ENCODE results near the gene CCDC27. TPM values are rescaled to one million over a fixed set of nuclear protein-coding genes. Genes with fewer than 3 reads are reported as not detected.

The CCDC27 gene
- total and polyA plus RNA-seq, 2 of the 13 experiments (the other 11 are each of a cell fraction or from before 2014, with no cell fraction given), result not detected

DNA sequence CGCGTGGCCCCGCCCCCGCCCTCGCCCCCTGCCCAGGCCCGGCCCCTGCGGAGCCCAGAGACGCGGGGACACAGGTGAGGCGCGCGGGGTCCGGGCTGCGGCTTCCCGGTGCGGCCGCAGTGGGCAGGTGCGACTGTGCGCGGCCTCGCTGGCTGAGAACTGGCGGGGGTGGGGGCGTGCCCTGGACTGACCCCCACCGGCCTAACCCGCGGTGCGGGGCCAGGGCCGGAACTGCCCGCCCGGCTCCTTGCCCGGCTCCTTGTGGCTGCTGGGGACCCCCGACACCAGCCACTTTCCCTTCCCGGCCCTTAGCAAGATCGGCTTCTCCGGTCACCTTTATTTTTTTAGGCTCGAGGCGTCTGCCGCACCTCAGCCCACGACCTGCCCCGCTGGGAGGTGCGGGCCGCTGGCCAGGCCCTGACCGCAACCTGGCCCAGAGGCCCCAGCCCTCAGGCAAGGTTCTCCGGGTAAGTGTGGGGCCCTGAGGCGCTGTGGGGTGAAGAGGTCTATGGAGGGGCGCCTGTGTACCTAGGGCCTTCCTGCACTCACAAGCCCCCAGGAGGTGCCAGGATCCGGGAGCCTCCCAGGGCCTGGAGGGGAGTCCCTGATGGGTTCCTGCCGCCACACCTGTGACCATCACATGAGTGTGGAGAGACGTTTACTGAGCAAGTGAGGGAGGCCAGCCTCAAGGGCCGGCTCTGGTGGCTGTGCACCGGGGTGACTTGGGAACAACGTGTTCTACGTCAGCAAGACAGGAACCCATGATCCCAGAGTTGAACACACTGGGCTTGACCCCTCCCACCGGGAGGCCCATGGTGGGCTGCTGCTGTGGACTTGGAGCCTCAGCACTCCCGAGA, 20.7 kb downstream of the CCDC27 start, which contains the start of gene SMIM1 (continued):
- TF ChIP-seq, protein P1, sequence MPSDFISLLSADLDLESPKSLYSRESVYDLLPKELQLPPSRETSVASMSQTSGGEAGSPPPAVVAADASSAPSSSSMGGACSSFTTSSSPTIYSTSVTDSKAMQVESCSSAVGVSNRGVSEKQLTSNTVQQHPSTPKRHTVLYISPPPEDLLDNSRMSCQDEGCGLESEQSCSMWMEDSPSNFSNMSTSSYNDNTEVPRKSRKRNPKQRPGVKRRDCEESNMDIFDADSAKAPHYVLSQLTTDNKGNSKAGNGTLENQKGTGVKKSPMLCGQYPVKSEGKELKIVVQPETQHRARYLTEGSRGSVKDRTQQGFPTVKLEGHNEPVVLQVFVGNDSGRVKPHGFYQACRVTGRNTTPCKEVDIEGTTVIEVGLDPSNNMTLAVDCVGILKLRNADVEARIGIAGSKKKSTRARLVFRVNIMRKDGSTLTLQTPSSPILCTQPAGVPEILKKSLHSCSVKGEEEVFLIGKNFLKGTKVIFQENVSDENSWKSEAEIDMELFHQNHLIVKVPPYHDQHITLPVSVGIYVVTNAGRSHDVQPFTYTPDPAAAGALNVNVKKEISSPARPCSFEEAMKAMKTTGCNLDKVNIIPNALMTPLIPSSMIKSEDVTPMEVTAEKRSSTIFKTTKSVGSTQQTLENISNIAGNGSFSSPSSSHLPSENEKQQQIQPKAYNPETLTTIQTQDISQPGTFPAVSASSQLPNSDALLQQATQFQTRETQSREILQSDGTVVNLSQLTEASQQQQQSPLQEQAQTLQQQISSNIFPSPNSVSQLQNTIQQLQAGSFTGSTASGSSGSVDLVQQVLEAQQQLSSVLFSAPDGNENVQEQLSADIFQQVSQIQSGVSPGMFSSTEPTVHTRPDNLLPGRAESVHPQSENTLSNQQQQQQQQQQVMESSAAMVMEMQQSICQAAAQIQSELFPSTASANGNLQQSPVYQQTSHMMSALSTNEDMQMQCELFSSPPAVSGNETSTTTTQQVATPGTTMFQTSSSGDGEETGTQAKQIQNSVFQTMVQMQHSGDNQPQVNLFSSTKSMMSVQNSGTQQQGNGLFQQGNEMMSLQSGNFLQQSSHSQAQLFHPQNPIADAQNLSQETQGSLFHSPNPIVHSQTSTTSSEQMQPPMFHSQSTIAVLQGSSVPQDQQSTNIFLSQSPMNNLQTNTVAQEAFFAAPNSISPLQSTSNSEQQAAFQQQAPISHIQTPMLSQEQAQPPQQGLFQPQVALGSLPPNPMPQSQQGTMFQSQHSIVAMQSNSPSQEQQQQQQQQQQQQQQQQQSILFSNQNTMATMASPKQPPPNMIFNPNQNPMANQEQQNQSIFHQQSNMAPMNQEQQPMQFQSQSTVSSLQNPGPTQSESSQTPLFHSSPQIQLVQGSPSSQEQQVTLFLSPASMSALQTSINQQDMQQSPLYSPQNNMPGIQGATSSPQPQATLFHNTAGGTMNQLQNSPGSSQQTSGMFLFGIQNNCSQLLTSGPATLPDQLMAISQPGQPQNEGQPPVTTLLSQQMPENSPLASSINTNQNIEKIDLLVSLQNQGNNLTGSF (CRISPR knock-in tag; IDR thresholded peaks at IDR 0.05), result no peak; the same call in 1 of the 2 replicates
- TF ChIP-seq ZFP82 (CRISPR knock-in tag; IDR thresholded peaks at IDR 0.05; ENCODE audit: borderline replicate concordance) (no peak), ZNF83 (CRISPR knock-in tag; IDR thresholded peaks at IDR 0.05; ENCODE audit: borderline replicate concordance) (no peak), PTBP1 (IDR thresholded peaks at IDR 0.05; ENCODE audit: low read depth, low read length, poor library complexity, severe bottlenecking) (no peak), ZNF501 (CRISPR knock-in tag; IDR thresholded peaks at IDR 0.05) (no peak; the same call in 1 of the 2 replicates), PHF21A (CRISPR knock-in tag; IDR thresholded peaks at IDR 0.05) (peak; percentile 22), TBP (CRISPR knock-in tag; IDR thresholded peaks at IDR 0.05) (no peak), HNRNPLL (IDR thresholded peaks at IDR 0.05; ENCODE audit: low read depth, low read length, poor library complexity, severe bottlenecking) (peak; percentile 8), RAD21 (CRISPR knock-in tag; IDR thresholded peaks at IDR 0.05) (peak; percentile 21; the same call in 1 of the 2 replicates)
- TF ChIP-seq, protein P2, sequence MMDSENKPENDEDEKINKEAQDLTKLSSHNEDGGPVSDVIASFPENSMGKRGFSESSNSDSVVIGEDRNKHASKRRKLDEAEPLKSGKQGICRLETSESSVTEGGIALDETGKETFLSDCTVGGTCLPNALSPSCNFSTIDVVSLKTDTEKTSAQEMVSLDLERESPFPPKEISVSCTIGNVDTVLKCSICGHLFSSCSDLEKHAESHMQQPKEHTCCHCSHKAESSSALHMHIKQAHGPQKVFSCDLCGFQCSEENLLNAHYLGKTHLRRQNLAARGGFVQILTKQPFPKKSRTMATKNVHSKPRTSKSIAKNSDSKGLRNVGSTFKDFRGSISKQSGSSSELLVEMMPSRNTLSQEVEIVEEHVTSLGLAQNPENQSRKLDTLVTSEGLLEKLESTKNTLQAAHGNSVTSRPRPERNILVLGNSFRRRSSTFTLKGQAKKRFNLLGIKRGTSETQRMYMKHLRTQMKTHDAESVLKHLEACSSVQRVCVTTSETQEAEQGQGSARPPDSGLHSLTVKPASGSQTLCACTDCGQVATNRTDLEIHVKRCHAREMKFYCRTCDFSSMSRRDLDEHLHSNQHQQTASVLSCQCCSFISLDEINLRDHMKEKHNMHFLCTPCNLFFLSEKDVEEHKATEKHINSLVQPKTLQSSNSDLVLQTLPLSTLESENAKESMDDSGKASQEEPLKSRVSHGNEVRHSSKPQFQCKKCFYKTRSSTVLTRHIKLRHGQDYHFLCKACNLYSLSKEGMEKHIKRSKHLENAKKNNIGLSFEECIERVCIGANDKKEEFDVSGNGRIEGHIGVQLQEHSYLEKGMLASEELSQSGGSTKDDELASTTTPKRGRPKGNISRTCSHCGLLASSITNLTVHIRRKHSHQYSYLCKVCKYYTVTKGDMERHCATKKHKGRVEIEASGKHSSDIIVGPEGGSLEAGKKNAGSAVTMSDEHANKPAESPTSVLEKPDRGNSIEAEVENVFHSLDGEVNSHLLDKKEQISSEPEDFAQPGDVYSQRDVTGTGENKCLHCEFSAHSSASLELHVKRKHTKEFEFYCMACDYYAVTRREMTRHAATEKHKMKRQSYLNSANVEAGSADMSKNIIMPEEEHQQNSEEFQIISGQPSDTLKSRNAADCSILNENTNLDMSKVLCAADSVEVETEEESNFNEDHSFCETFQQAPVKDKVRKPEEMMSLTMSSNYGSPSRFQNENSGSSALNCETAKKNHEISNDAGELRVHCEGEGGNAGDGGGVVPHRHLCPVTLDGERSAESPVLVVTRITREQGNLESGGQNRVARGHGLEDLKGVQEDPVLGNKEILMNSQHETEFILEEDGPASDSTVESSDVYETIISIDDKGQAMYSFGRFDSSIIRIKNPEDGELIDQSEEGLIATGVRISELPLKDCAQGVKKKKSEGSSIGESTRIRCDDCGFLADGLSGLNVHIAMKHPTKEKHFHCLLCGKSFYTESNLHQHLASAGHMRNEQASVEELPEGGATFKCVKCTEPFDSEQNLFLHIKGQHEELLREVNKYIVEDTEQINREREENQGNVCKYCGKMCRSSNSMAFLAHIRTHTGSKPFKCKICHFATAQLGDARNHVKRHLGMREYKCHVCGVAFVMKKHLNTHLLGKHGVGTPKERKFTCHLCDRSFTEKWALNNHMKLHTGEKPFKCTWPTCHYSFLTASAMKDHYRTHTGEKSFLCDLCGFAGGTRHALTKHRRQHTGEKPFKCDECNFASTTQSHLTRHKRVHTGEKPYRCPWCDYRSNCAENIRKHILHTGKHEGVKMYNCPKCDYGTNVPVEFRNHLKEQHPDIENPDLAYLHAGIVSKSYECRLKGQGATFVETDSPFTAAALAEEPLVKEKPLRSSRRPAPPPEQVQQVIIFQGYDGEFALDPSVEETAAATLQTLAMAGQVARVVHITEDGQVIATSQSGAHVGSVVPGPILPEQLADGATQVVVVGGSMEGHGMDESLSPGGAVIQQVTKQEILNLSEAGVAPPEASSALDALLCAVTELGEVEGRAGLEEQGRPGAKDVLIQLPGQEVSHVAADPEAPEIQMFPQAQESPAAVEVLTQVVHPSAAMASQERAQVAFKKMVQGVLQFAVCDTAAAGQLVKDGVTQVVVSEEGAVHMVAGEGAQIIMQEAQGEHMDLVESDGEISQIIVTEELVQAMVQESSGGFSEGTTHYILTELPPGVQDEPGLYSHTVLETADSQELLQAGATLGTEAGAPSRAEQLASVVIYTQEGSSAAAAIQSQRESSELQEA (CRISPR knock-in tag; IDR thresholded peaks at IDR 0.05; ENCODE audit: not compliant biosample characterization), result peak; percentile 66
- TF ChIP-seq, protein P3, sequence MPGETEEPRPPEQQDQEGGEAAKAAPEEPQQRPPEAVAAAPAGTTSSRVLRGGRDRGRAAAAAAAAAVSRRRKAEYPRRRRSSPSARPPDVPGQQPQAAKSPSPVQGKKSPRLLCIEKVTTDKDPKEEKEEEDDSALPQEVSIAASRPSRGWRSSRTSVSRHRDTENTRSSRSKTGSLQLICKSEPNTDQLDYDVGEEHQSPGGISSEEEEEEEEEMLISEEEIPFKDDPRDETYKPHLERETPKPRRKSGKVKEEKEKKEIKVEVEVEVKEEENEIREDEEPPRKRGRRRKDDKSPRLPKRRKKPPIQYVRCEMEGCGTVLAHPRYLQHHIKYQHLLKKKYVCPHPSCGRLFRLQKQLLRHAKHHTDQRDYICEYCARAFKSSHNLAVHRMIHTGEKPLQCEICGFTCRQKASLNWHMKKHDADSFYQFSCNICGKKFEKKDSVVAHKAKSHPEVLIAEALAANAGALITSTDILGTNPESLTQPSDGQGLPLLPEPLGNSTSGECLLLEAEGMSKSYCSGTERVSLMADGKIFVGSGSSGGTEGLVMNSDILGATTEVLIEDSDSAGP (CRISPR knock-in tag; IDR thresholded peaks at IDR 0.05; ENCODE audit: borderline replicate concordance), result 0 out of 2 replicates have a peak, but pooled peaks have one; percentile 4
